Fibroblast of skin of left quadriceps (primary cell): ENCODE results near the gene DNM3.
A peak's percentile ranks its signal among the peaks of the same experiment; 100 is the strongest.
"Not testable (repeated sequence)": the region's sequence is repeated elsewhere in the genome, so short reads cannot be mapped to it uniquely, and the experiment has no call there.

Source experiments
- DNase-seq, 2 experiments: peaks; one replicate each; pipeline ENCODE4 v3.0.0-alpha.2; 2013; ENCODE audit warnings: low read depth in 2 of 2

DNM3 gene

GRCh38 chr1:171841050-171841910 lies at the start of gene DNM3:
TSS of gene DNM3 (plus strand) at chr1:171841498. CDS start at chr1:171841657, 159 bp downstream.
- peak; percentile 51 to 56 for DNase-seq

GRCh38 chr1:171792656-171793369 lies 48.5 kb upstream of the DNM3 start:
- DNase-seq = no peak

GRCh38 chr1:171793636-171794035 lies 47.7 kb upstream of the DNM3 start:
- no peak for DNase-seq

- no peak for DNase-seq
Observed at GRCh38 chr1:171794085-171794484, 47.2 kb upstream of the DNM3 start.

- DNase-seq = no peak
Observed at GRCh38 chr1:171796592-171796991, 44.7 kb upstream of the DNM3 start.

GRCh38 chr1:171798311-171798710 lies 43.0 kb upstream of the DNM3 start:
- no peak for DNase-seq

GRCh38 chr1:171798765-171799164 lies 42.5 kb upstream of the DNM3 start:
- DNase-seq = no peak

- DNase-seq = no peak
Observed at GRCh38 chr1:171799166-171799565, 42.1 kb upstream of the DNM3 start.

GRCh38 chr1:171799698-171800097 lies 41.6 kb upstream of the DNM3 start:
- not testable (repeated sequence) for DNase-seq

- no peak for DNase-seq
Observed at GRCh38 chr1:171800342-171800741, 41.0 kb upstream of the DNM3 start.

- DNase-seq = no peak
Observed at GRCh38 chr1:171800851-171801250, 40.4 kb upstream of the DNM3 start.

- DNase-seq = no peak
Observed at GRCh38 chr1:171801487-171801891, 39.8 kb upstream of the DNM3 start.

GRCh38 chr1:171802207-171802606 lies 39.1 kb upstream of the DNM3 start:
- no peak for DNase-seq

GRCh38 chr1:171803045-171803444 lies 38.3 kb upstream of the DNM3 start:
- peak; percentile 75 to 76 for DNase-seq

- no peak for DNase-seq
Observed at GRCh38 chr1:171803461-171804022, 37.8 kb upstream of the DNM3 start.

GRCh38 chr1:171805395-171806115 lies 35.7 kb upstream of the DNM3 start:
- DNase-seq = no peak

GRCh38 chr1:171807556-171807955 lies 33.7 kb upstream of the DNM3 start:
- no peak for DNase-seq

GRCh38 chr1:171809834-171810233 lies 31.5 kb upstream of the DNM3 start:
- no peak for DNase-seq

- no peak for DNase-seq
Observed at GRCh38 chr1:171811672-171812071, 29.6 kb upstream of the DNM3 start.

- DNase-seq = peak; percentile 56 to 62
Observed at GRCh38 chr1:171814692-171815091, 26.6 kb upstream of the DNM3 start.

GRCh38 chr1:171816300-171816901 lies 24.9 kb upstream of the DNM3 start:
- no peak for DNase-seq
